SW 1271 (cell line): ENCODE data around the gene TTC22.
A peak's percentile ranks its signal among the peaks of the same experiment; 100 is the strongest.

Experiments
- DNase-seq, 2 experiments: peaks; one replicate each; lab custom pipeline; 2025; lab: John Stamatoyannopoulos, UW

The TTC22 gene

DNA sequence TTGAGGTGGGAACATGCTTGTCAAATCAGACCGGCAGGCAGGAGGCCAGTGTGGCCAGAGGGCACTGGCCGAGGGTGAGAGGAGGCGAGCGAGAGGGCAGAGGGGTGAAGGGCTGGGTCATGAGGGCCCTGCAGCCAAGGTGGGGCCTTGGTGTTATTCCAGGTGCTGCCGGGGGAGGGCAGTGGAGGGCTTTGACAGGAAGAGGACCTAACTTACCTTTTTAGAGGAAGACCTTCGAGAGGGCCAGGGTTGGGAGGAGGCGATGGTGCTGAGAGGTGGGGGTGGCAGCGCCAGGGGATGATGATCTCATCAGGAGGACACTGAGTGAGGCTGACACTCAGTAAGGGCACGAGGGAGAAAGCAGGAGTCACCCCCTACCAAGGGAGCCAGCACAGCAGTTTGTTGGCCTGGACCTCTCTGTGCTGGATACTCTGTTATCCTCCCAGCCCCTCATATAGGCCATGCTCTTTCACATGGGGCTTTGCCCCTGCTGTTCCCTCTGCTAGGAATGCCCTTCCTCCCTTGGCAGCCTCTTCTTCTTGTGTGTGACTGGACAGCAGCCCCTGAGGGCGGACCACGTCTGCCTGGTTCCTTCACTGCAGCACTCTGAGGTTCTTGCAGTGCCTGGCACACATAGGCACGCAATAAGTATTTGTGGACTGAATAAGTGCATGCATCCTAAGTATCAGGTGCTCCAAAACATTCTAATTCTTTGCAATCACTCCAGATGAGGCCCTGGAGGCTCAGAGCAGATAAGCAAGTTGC is 7.5 kb upstream of the TTC22 start:
- no peak for DNase-seq

DNA sequence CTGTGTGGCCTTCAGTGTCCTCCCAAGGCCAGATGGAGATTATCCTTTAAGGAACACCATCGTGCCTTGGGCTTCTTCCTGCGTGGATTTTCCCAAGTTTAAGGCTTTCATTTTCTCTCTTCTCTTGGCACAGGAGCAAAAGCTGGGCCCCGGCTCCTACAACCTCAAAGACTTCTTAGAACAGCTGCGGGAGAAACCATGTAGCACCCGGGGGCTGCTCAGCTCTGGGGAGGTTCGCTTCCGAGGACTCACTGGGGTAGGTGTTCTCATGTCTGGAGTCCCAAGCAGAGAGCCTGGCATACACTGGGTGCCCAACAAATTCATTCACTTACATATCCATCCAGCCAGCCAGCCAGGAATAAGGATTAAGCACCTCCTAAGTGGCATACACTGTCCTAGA is 6.6 kb upstream of the TTC22 start:
- DNase-seq: no peak

- no peak for DNase-seq
Measured at GRCh38 chr1:54806931-54807611, 5.9 kb upstream of the TTC22 start.

GRCh38 chr1:54805981-54806381 is 4.9 kb upstream of the TTC22 start:
- no peak for DNase-seq

- DNase-seq: no peak
Measured at GRCh38 chr1:54805466-54805865, 4.3 kb upstream of the TTC22 start.

DNA sequence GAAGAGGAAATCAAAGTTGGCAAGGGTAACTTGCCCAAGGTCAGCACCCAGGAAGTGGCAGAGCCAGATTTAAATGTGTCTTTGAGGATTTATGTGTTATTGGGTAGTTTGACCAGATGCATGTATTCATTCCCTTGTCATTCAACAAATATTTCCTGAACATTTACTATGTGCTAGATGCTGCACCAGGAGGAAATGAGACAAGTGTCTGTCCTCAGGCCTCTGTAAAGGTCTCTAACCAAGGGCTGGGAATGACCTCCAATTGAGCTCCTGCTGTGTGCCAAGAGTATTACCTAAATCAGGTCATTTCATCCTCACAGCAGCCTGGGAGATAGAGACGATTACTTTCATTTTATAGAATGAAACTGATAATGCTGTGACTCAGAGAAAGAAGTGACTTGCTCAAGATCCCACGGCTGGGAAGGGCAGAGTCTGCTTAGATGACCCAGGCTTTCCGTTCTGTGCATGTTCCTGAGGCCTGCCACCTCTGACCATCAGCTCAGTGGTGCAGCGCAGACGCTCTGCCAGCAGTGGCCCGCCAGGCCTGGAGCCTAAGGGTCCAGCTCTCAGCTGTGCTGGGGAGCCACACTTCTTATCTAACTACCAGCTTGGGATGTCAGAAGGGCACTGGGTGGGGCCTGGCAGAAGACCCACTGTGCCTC is 3.5 kb upstream of the TTC22 start:
- no peak for DNase-seq

- no peak for DNase-seq
Measured at GRCh38 chr1:54803761-54804470, 2.8 kb upstream of the TTC22 start.

DNA sequence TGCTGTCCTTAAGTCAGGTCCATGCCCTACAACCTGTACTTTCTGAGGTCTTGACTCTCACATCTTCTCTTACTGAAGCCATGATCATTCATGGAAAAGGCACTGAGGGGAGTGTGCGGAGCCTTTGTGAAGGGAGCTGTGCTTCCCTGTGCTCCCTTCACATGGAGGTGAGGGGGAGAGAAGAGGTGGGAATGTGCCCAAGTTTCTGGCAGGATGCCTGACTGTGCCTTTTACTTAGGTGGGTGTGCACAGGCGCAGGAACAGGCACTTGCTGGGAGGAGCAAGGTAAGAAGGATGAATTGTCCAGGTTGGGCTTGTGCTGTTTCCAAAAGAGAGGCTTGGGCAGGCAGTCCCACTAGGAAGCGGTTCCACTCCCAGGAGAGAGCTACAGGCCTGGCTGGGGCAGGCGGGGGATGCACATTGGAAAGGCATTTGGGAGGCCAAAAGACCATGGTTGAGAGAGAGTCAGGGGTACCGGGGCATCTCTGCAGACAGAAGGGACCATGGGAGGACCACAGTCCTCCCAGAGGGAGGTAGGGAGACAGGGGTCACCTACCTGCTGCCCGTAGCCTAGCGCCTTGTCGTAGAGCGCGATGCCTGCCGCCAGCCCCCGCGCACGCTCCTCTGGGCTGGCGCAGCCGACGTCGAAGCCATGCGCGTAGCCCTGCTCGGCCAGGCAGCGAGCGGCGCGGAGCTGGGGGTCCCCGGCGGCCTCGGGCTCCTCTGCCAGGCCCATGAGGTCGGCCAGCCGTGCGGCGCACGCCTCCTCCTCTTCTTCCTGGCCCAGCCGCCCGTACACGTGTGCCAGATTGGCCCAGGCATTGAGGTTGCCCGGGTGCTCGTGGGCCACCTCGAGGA is 853 bp downstream of the TTC22 start:
- no peak for DNase-seq

DNA sequence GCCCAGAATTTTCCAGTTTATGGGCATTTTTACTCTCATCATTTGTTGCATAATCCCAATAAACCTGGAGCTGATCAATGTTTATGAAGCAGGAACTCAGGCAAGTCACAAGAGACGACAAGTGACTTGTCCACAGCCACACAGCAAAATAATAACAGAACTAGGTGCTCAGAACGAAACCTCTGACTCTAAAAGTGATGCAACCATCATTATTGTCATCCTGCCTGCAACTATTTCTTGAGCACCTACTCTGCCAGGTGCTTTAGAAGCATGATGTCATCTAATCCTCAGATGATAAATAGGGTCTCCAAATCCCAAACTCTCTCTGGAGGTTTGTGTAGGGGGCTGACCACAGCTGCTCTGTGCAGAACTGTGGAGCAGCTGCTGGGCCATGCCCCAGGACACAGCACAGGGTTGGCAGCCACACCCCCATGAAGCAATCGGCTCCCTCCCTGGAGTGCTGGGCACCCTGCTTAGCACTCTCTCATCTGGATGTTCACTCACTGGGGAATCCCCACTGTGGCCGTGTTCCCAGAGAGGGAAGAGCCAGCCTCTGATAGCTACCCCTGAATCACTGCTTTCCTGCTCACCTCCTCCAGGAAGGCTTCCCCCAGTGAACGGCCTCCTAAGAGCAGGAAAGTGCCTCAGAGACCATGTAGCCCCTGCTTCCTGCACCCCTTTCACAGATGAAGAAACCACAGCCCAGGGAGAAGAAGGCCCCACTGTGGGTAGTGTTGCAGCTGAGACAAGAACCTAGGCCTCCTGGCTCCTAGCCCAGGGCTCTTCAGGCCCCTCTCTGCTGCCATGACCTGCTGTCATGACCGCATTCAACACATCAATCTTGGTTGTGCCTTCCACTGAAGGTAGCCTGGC is 2.1 kb downstream of the TTC22 start:
- DNase-seq: no peak

DNA sequence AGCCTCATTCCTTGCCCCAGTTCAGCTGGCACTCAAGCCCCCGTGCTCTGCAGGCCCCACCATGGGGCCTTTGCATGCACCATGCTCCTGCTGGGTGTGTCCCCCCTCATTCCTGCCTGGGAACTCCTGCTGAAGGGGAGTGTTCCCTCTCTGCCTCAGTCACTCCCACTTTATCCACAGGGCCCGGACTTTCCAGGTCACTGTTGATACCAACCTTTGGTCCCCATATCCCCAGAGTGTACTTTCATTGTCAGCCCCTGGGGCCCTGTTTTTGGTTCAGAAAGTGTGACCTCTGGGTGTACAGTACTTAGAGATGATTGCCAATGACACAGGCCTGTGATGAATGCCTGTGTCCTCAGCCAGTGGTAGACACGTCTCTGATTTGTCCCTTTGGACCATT is 2.9 kb downstream of the TTC22 start:
- no peak for DNase-seq

- no peak for DNase-seq
Measured at GRCh38 chr1:54796902-54797301, 4.2 kb downstream of the TTC22 start.

GRCh38 chr1:54795841-54796468 is 5.2 kb downstream of the TTC22 start:
- DNase-seq: no peak

- no peak for DNase-seq
Measured at GRCh38 chr1:54795356-54795665, 5.8 kb downstream of the TTC22 start.

- DNase-seq: peak in 1 of 2 experiments; percentile 7
Measured at GRCh38 chr1:54794451-54795355, 6.4 kb downstream of the TTC22 start.

DNA sequence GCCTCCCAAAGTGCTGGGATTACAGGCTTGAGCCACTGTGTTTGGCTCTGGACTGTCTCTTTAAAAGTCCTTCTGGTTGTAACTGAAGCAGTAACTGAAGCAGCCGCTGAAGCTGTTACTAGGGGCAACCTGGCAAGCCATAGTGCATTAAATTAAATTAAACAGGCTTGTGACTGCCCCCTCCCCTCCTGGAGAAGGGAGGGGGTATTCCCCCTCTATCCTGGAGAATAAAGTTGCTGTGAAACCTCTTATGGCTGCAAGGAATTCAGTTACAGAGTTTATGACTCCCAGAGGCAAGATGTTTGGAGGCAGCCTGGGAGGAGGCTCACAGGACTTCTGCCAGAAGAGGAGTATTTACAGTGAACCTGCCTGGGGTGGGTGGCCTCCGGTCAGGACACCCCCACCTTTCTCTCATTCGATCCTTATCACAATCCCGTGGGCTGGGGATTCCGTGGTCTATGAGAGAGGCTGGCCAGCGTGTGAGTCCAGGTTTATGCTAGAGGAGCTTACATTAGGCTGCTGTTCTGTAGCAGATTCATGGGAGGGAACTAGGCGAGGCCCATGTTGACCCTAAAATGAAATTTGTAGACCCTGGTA is 8.3 kb downstream of the TTC22 start:
- no peak for DNase-seq

DNA sequence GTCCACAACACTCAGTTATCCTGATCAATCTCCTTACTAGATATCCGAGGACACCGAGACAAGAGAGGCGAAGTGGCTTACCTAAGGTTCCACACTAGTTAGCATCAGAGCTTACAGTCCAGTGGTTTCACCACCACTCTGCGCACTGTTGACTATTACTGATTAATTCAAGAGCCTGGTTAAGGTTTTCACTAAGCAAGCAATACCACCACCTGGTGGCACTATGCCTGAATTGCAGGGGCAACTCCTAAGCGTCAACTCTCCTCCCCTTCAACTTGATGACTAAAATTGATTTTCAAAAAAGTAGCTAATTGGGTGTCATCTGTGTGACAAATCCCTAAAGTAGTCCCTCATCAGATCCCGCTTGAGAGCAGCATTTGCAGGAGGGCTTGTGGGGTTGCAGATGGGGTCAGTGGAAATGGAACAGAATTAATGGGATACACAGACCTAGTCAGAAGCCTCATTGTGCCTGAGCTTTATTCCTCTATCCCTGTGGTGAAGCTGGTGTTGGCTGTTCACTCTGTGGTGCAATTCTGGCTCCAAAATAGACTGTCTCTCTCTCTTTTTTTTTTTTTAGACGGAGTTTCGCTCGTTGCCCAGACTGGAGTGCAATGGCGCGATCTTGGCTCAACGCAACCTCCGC is 9.1 kb downstream of the TTC22 start:
- no peak for DNase-seq

GRCh38 chr1:54788459-54788858 is 12.7 kb downstream of the TTC22 start:
- DNase-seq: no peak

DNA sequence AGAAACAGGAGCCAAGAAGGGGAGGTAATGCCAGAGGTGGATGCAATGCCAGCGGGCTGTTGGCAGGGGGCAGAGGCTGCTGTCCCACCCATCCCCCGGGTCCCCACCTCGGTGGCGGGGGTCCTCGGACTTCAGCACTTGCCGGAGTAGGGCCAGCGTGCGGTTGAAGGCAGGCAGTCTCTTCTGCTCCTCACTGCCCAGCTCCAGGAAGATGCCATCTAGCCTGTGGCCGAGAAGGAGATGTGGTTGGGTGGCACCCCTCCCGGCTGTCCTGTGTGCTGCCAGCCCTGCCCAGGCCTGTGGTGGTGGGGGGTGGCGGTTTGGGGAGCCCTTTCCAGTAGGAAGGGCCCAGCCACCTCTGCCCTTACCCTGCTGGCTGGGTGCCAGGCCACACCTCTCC is 13.5 kb downstream of the TTC22 start:
- no peak for DNase-seq
